IPS-18c (cell line): ENCODE data around the gene AP1AR.
A peak's percentile ranks its signal among the peaks of the same experiment; 100 is the strongest.
"Not testable (repeated sequence)": the region's sequence is repeated elsewhere in the genome, so short reads cannot be mapped to it uniquely, and the experiment has no call there.

Experiments used
- H3K4me3 ChIP-seq: 2 replicates; pipeline ENCODE4 v1.7.0; 2013; ENCODE audit warnings: low read depth, mild to moderate bottlenecking, low read length, moderate library complexity; ENCODE audit not compliant: insufficient read depth
- H3K9me3 ChIP-seq: one replicate; pipeline ENCODE4 v1.6.1; 2013; ENCODE audit warnings: mild to moderate bottlenecking, low read length, moderate library complexity; ENCODE audit not compliant: control insufficient read depth, insufficient read depth

AP1AR gene

GRCh38 chr4:112270051-112270450 lies 38.5 kb downstream of the AP1AR start:
- no peaks in the 10 kb centered on the region for H3K9me3 ChIP-seq
- no peak overlapping the region for H3K4me3 ChIP-seq

- no peak overlapping the region for H3K4me3 ChIP-seq
Measured at GRCh38 chr4:112270640-112271421, 39.2 kb downstream of the AP1AR start.

GRCh38 chr4:112272292-112272691 lies 40.7 kb downstream of the AP1AR start:
- H3K4me3 ChIP-seq: no peak overlapping the region
- no peaks in the 10 kb centered on the region for H3K9me3 ChIP-seq

More at GRCh38 chr4:112270640-112271421, 39.2 kb downstream of the AP1AR start:
- no peaks in the 10 kb centered on the region for H3K9me3 ChIP-seq

GRCh38 chr4:112274959-112275358 lies 43.4 kb downstream of the AP1AR start:
- no peak overlapping the region for H3K4me3 ChIP-seq

GRCh38 chr4:112276113-112276512 lies 44.5 kb downstream of the AP1AR start:
- H3K9me3 ChIP-seq: no peaks in the 10 kb centered on the region
- no peak overlapping the region for H3K4me3 ChIP-seq

More at GRCh38 chr4:112274959-112275358, 43.4 kb downstream of the AP1AR start:
- no peaks in the 10 kb centered on the region for H3K9me3 ChIP-seq

GRCh38 chr4:112277220-112277619 lies 45.6 kb downstream of the AP1AR start:
- no peaks in the 10 kb centered on the region for H3K9me3 ChIP-seq

GRCh38 chr4:112277705-112278448 lies 46.3 kb downstream of the AP1AR start:
- Histone ChIP-seq H3K9me3 (peaks cover 2% of the 10 kb centered on the region), H3K4me3 (no peak overlapping the region)

More at GRCh38 chr4:112277220-112277619, 45.6 kb downstream of the AP1AR start:
- H3K4me3 ChIP-seq: no peak overlapping the region

- H3K4me3 ChIP-seq: no peak overlapping the region
Measured at GRCh38 chr4:112279025-112279881, 47.7 kb downstream of the AP1AR start.

GRCh38 chr4:112279882-112280315 lies 48.3 kb downstream of the AP1AR start:
- Histone ChIP-seq H3K4me3 (no peak overlapping the region), H3K9me3 (peaks cover 2% of the 10 kb centered on the region)

More at GRCh38 chr4:112279025-112279881, 47.7 kb downstream of the AP1AR start:
- peaks cover 2% of the 10 kb centered on the region for H3K9me3 ChIP-seq

- no peak overlapping the region for H3K4me3 ChIP-seq
Measured at GRCh38 chr4:112280386-112281056, 48.9 kb downstream of the AP1AR start.

GRCh38 chr4:112281895-112282398 lies 50.4 kb downstream of the AP1AR start:
- H3K4me3 ChIP-seq, H3K9me3 ChIP-seq: not testable (repeated sequence)

More at GRCh38 chr4:112280386-112281056, 48.9 kb downstream of the AP1AR start:
- H3K9me3 ChIP-seq: peaks cover 2% of the 10 kb centered on the region

GRCh38 chr4:112282860-112283667 lies 51.5 kb downstream of the AP1AR start:
- Histone ChIP-seq H3K9me3 (peaks cover 6% of the 10 kb centered on the region), H3K4me3 (no peak overlapping the region)

- H3K4me3 ChIP-seq: no peak overlapping the region
Measured at GRCh38 chr4:112284166-112284565, 52.6 kb downstream of the AP1AR start.

GRCh38 chr4:112284662-112285411 lies 53.2 kb downstream of the AP1AR start:
- H3K4me3 ChIP-seq: peak overlapping the region; percentile 78
- peaks cover 6% of the 10 kb centered on the region for H3K9me3 ChIP-seq

More at GRCh38 chr4:112284166-112284565, 52.6 kb downstream of the AP1AR start:
- H3K9me3 ChIP-seq: peaks cover 6% of the 10 kb centered on the region
